Dendritic cell treated with granulocyte-macrophage colony-stimulating factor and Interleukin-4, amounts not matched to agents 40 ng/mL and 50 ng/mL, for 4 days (primary cell): ENCODE results near the gene HTR6.

Source experiments
- H3K27ac Mint-ChIP-seq: one replicate; pipeline ENCODE4 v1.8.0; 2022; ENCODE audit warnings: mild to moderate bottlenecking, mixed read lengths
- H3K27me3 Mint-ChIP-seq: one replicate; pipeline ENCODE4 v1.8.0; 2022; ENCODE audit warnings: mild to moderate bottlenecking, mixed read lengths
- H3K36me3 Mint-ChIP-seq: one replicate; pipeline ENCODE4 v1.8.0; 2022; ENCODE audit warnings: low read depth, mixed read lengths
- H3K4me1 Mint-ChIP-seq: one replicate; pipeline ENCODE4 v1.8.0; 2022; ENCODE audit warnings: low read depth, mixed read lengths
- H3K4me3 Mint-ChIP-seq: one replicate; pipeline ENCODE4 v1.8.0; 2022; ENCODE audit warnings: mild to moderate bottlenecking, moderate library complexity, mixed read lengths
- H3K9me3 Mint-ChIP-seq: one replicate; pipeline ENCODE4 v1.8.0; 2022; ENCODE audit warnings: mixed read lengths
- intact Hi-C: fragments of 100-400 bp; cut with micrococcal nuclease; formaldehyde crosslinking; loops from one replicate; pipeline ENCODE4 v1.15.0; 2022

The HTR6 gene

GRCh38 chr1:19656780-19657466, 7.8 kb upstream of the HTR6 start:
- peaks cover 11% of the 10 kb centered on the region for H3K4me1 Mint-ChIP-seq
- H3K27ac Mint-ChIP-seq: no peak overlapping the region
- no peaks in the 10 kb centered on the region for H3K9me3 Mint-ChIP-seq
- no peaks in the 10 kb centered on the region for H3K36me3 Mint-ChIP-seq
- H3K4me3 Mint-ChIP-seq: no peak overlapping the region
- intact Hi-C loops: no loop called here
- H3K27me3 Mint-ChIP-seq: peaks cover 31% of the 10 kb centered on the region

GRCh38 chr1:19657511-19657910, 7.2 kb upstream of the HTR6 start:
- Mint-ChIP-seq H3K4me1 (peaks cover 11% of the 10 kb centered on the region), H3K27me3 (peaks cover 31% of the 10 kb centered on the region), H3K4me3 (no peak overlapping the region), H3K36me3 (no peaks in the 10 kb centered on the region), H3K9me3 (no peaks in the 10 kb centered on the region), H3K27ac (no peak overlapping the region)
- intact Hi-C loops: no loop called here

GRCh38 chr1:19658186-19658585, 6.5 kb upstream of the HTR6 start:
- H3K9me3 Mint-ChIP-seq: no peaks in the 10 kb centered on the region
- H3K27ac Mint-ChIP-seq: no peak overlapping the region
- intact Hi-C loops: no loop called here
- peaks cover 11% of the 10 kb centered on the region for H3K4me1 Mint-ChIP-seq
- no peaks in the 10 kb centered on the region for H3K36me3 Mint-ChIP-seq
- H3K4me3 Mint-ChIP-seq: no peak overlapping the region
- H3K27me3 Mint-ChIP-seq: peaks cover 38% of the 10 kb centered on the region

GRCh38 chr1:19661721-19662228, 2.9 kb upstream of the HTR6 start:
- no peak overlapping the region for H3K4me3 Mint-ChIP-seq
- intact Hi-C loops: loop anchor here (2.0 kb wide), 1 partner anchor 43 kb away; no protein-coding TSS in a partner anchor
- no peak overlapping the region for H3K27ac Mint-ChIP-seq
- no peaks in the 10 kb centered on the region for H3K9me3 Mint-ChIP-seq
- H3K27me3 Mint-ChIP-seq: peaks cover 66% of the 10 kb centered on the region
- H3K36me3 Mint-ChIP-seq: no peaks in the 10 kb centered on the region
- H3K4me1 Mint-ChIP-seq: peaks cover 6% of the 10 kb centered on the region

GRCh38 chr1:19662313-19662712, 2.4 kb upstream of the HTR6 start:
- H3K9me3 Mint-ChIP-seq: no peaks in the 10 kb centered on the region
- H3K4me3 Mint-ChIP-seq: no peak overlapping the region
- intact Hi-C loops: no loop called here
- H3K27ac Mint-ChIP-seq: no peak overlapping the region
- H3K36me3 Mint-ChIP-seq: no peaks in the 10 kb centered on the region
- H3K4me1 Mint-ChIP-seq: peaks cover 6% of the 10 kb centered on the region
- H3K27me3 Mint-ChIP-seq: peaks cover 71% of the 10 kb centered on the region

- H3K9me3 Mint-ChIP-seq: no peaks in the 10 kb centered on the region
- peaks cover 81% of the 10 kb centered on the region for H3K27me3 Mint-ChIP-seq
- no peak overlapping the region for H3K27ac Mint-ChIP-seq
- no peaks in the 10 kb centered on the region for H3K4me1 Mint-ChIP-seq
- no peaks in the 10 kb centered on the region for H3K36me3 Mint-ChIP-seq
- no peak overlapping the region for H3K4me3 Mint-ChIP-seq
- intact Hi-C loops: no loop called here
Measured at GRCh38 chr1:19665186-19665495, 466 bp downstream of the HTR6 start.

- peaks cover 77% of the 10 kb centered on the region for H3K27me3 Mint-ChIP-seq
- intact Hi-C loops: no loop called here
- no peaks in the 10 kb centered on the region for H3K9me3 Mint-ChIP-seq
- H3K4me1 Mint-ChIP-seq: no peaks in the 10 kb centered on the region
- H3K4me3 Mint-ChIP-seq: no peak overlapping the region
- no peaks in the 10 kb centered on the region for H3K36me3 Mint-ChIP-seq
- no peak overlapping the region for H3K27ac Mint-ChIP-seq
Measured at GRCh38 chr1:19665496-19666465, 1.1 kb downstream of the HTR6 start.

- Mint-ChIP-seq H3K9me3 (no peaks in the 10 kb centered on the region), H3K27ac (no peak overlapping the region), H3K4me3 (no peak overlapping the region), H3K4me1 (no peaks in the 10 kb centered on the region), H3K36me3 (no peaks in the 10 kb centered on the region), H3K27me3 (peaks cover 63% of the 10 kb centered on the region)
- intact Hi-C loops: no loop called here
Measured at GRCh38 chr1:19668888-19669287, 4.2 kb downstream of the HTR6 start.

GRCh38 chr1:19670787-19671186, 6.1 kb downstream of the HTR6 start:
- intact Hi-C loops: no loop called here
- Mint-ChIP-seq H3K36me3 (no peaks in the 10 kb centered on the region), H3K27ac (no peak overlapping the region), H3K27me3 (peaks cover 51% of the 10 kb centered on the region), H3K4me1 (no peaks in the 10 kb centered on the region), H3K9me3 (no peaks in the 10 kb centered on the region), H3K4me3 (no peak overlapping the region)

- Mint-ChIP-seq H3K27ac (no peak overlapping the region), H3K4me1 (no peaks in the 10 kb centered on the region), H3K36me3 (no peaks in the 10 kb centered on the region), H3K4me3 (no peak overlapping the region), H3K27me3 (peaks cover 45% of the 10 kb centered on the region), H3K9me3 (no peaks in the 10 kb centered on the region)
- intact Hi-C loops: no loop called here
Measured at GRCh38 chr1:19672237-19672636, 7.6 kb downstream of the HTR6 start.

GRCh38 chr1:19675797-19676196, 11.1 kb downstream of the HTR6 start:
- H3K36me3 Mint-ChIP-seq: no peaks in the 10 kb centered on the region
- H3K27ac Mint-ChIP-seq: no peak overlapping the region
- no peaks in the 10 kb centered on the region for H3K9me3 Mint-ChIP-seq

GRCh38 chr1:19676438-19676922, 11.8 kb downstream of the HTR6 start:
- Mint-ChIP-seq H3K4me3 (no peak overlapping the region), H3K36me3 (no peaks in the 10 kb centered on the region), H3K9me3 (no peaks in the 10 kb centered on the region), H3K27me3 (peaks cover 20% of the 10 kb centered on the region), H3K27ac (no peak overlapping the region), H3K4me1 (no peaks in the 10 kb centered on the region)
- intact Hi-C loops: no loop called here

More at GRCh38 chr1:19675797-19676196, 11.1 kb downstream of the HTR6 start:
- intact Hi-C loops: no loop called here
- H3K27me3 Mint-ChIP-seq: peaks cover 23% of the 10 kb centered on the region
- no peak overlapping the region for H3K4me3 Mint-ChIP-seq
- H3K4me1 Mint-ChIP-seq: no peaks in the 10 kb centered on the region

GRCh38 chr1:19678493-19678892, 13.8 kb downstream of the HTR6 start:
- no peak overlapping the region for H3K27ac Mint-ChIP-seq
- no peak overlapping the region for H3K4me3 Mint-ChIP-seq
- H3K36me3 Mint-ChIP-seq: peaks cover 11% of the 10 kb centered on the region
- no peaks in the 10 kb centered on the region for H3K4me1 Mint-ChIP-seq
- intact Hi-C loops: no loop called here
- no peaks in the 10 kb centered on the region for H3K9me3 Mint-ChIP-seq
- H3K27me3 Mint-ChIP-seq: peaks cover 10% of the 10 kb centered on the region

- H3K36me3 Mint-ChIP-seq: peaks cover 11% of the 10 kb centered on the region
- no peak overlapping the region for H3K4me3 Mint-ChIP-seq
- no peaks in the 10 kb centered on the region for H3K9me3 Mint-ChIP-seq
Measured at GRCh38 chr1:19678931-19679453, 14.3 kb downstream of the HTR6 start.

More at GRCh38 chr1:19678931-19679453, 14.3 kb downstream of the HTR6 start:
- Mint-ChIP-seq H3K27ac (no peak overlapping the region), H3K27me3 (peaks cover 10% of the 10 kb centered on the region), H3K4me1 (no peaks in the 10 kb centered on the region)
- intact Hi-C loops: no loop called here
